Measurements from ENCODE around the gene EPC2. TPM values are rescaled to one million over a fixed set of nuclear protein-coding genes. Genes with fewer than 3 reads are reported as not detected.
A peak's percentile ranks its signal among the peaks of the same experiment; 100 is the strongest.

EPC2 gene
- total RNA-seq, 1 donor from 2014 or later: 20.9 TPM

DNA sequence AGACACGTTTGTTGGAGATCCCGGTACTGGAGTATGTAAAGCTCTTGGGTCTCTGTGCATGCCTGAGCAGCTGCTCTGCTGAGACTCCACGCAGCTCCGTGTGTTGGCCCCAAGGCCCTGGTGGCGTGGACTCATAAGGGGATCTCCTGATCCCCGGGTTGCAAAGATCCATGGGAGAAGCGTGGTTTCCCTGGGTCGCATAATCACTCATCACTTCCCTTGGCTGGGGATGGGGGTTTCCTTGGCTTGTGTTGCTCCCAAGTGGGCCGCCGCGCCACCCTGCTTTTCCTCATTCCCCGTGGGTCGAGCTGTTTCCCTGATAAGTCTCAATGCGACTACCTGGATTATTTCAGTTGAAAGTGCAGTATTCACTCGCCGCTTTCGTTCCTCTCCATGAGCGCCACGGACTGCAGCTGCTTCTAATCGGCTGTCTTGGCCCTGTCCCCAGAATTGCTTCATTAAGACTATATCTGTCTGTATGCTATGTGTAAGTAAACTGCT, 76.0 kb downstream of the EPC2 start:
- Histone ChIP-seq H3K27ac (ENCODE audit: low read depth, low read length) (peak overlapping the region; percentile 18), H3K4me1 (ENCODE audit: control insufficient read depth in 3 of 3, insufficient read depth in 3 of 3, low read length in 3 of 3) (peaks cover 18 to 20% (median 19%) of the 10 kb centered on the region in 3 donors), H3K9me3 (ENCODE audit: control insufficient read depth in 3 of 3, low read length in 3 of 3) (no peaks in the 10 kb centered on the region), H3K36me3 (ENCODE audit: control insufficient read depth in 3 of 3, insufficient read depth in 3 of 3, low read length in 3 of 3) (no peaks in the 10 kb centered on the region), H3K27me3 (ENCODE audit: control insufficient read depth in 3 of 3, insufficient read depth in 3 of 3, low read length in 3 of 3) (no peaks in the 10 kb centered on the region), H3K9ac (ENCODE audit: low read depth in 1 of 3, low read length in 3 of 3) (peak overlapping the region; percentile 41 to 62 (median 60)), H3K4me3 (ENCODE audit: low read length in 3 of 3) (peak overlapping the region; percentile 34 to 61 (median 39))

DNA sequence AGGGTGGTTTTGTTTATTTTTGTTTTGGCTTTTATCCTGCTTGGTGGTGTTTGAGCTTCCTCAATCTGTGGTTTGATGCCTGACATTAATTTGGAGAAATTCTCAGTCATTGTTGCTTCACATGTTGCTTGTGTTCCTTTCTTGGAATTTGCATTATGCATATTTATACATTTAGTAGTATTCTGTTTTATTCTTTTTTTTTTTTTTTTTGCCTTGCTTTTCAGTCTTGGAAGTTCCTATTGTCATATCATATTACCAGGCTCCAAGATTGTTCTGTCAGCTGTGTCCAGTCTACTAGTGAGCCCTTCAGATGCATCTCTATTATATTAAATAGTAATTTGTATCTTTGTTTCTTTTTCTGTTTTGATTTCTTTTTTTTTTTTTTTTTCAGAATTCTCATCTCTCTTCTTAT, 77.0 kb downstream of the EPC2 start:
- no peaks in the 10 kb centered on the region for H3K27me3 ChIP-seq (ENCODE audit: control insufficient read depth in 3 of 3, insufficient read depth in 3 of 3, low read length in 3 of 3)
- H3K4me1 ChIP-seq (ENCODE audit: control insufficient read depth in 3 of 3, insufficient read depth in 3 of 3, low read length in 3 of 3): peaks cover 18 to 20% (median 19%) of the 10 kb centered on the region in 3 donors
- H3K4me3 ChIP-seq (ENCODE audit: low read length in 3 of 3): no peak overlapping the region
- no peaks in the 10 kb centered on the region for H3K36me3 ChIP-seq (ENCODE audit: control insufficient read depth in 3 of 3, insufficient read depth in 3 of 3, low read length in 3 of 3)
- H3K27ac ChIP-seq (ENCODE audit: low read depth, low read length): no peak overlapping the region
- H3K9ac ChIP-seq (ENCODE audit: low read depth in 1 of 3, low read length in 3 of 3): peak overlapping the region in 1 of 3 donors; percentile 12
- H3K9me3 ChIP-seq (ENCODE audit: control insufficient read depth in 3 of 3, low read length in 3 of 3): no peaks in the 10 kb centered on the region

DNA sequence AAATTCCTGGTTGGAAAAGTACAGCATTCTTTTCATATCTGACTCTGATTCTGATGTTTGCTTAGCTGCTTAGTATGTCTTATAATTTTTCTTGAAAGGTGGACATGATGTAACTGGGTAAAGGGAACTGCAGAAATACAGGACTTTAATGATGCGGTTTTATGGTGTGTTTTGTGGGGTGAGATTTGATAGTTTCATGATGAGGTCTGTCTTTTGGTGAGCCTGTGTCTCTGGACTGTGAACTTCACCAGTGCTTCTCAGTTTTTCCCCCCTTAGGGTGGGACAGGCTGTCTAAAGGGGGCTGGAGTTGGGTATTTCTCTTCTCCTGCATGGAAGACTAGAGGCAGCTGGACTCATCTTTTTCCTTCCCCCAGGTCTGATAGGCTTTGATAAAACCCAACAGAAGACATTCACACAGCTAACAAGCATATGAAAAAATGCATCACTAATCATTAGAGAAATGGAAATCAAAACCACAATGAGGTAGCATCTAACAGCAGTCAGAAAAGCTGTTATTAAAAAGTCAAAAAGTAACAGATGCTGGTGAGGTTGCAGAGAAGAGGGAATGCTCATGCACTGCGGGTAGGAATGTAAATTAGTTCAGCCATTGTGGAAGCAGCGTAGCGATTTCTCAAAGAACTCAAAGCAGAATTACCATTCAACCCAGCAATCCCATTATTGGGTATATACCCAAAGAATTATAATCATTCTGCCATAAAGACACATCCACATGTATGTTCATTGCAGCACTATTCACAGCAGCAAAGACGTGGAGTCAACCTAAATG, 77.6 kb downstream of the EPC2 start:
- H3K4me1 ChIP-seq (ENCODE audit: control insufficient read depth in 3 of 3, insufficient read depth in 3 of 3, low read length in 3 of 3): peaks cover 18 to 20% (median 19%) of the 10 kb centered on the region in 3 donors
- no peaks in the 10 kb centered on the region for H3K9me3 ChIP-seq (ENCODE audit: control insufficient read depth in 3 of 3, low read length in 3 of 3)
- H3K4me3 ChIP-seq (ENCODE audit: low read length in 3 of 3): no peak overlapping the region
- no peak overlapping the region for H3K27ac ChIP-seq (ENCODE audit: low read depth, low read length)
- no peaks in the 10 kb centered on the region for H3K27me3 ChIP-seq (ENCODE audit: control insufficient read depth in 3 of 3, insufficient read depth in 3 of 3, low read length in 3 of 3)
- no peaks in the 10 kb centered on the region for H3K36me3 ChIP-seq (ENCODE audit: control insufficient read depth in 3 of 3, insufficient read depth in 3 of 3, low read length in 3 of 3)
- no peak overlapping the region for H3K9ac ChIP-seq (ENCODE audit: low read depth in 1 of 3, low read length in 3 of 3)

DNA sequence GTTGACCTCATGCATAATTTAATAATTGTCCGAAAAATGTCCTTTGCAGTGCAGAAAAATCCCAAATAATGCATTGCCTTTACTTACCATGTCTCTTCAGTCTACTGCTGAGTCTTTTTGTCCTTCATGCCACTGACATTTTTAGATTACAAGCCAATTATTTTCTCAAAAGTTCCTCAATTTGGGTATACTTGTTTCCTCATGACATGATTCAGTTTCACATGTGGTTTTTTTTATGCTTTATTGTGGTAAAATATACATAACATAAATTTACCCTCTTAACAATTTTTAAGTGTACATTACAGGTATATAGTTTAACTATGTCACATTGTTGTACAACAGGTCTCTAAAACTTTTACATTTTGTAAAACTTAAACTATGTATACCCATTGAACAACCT, 81.0 kb downstream of the EPC2 start:
- Histone ChIP-seq H3K4me1 (ENCODE audit: control insufficient read depth in 3 of 3, insufficient read depth in 3 of 3, low read length in 3 of 3) (peaks cover 7% of the 10 kb centered on the region in 3 donors), H3K9me3 (ENCODE audit: control insufficient read depth in 3 of 3, low read length in 3 of 3) (no peaks in the 10 kb centered on the region), H3K9ac (ENCODE audit: low read depth in 1 of 3, low read length in 3 of 3) (no peak overlapping the region), H3K4me3 (ENCODE audit: low read length in 3 of 3) (no peak overlapping the region), H3K36me3 (ENCODE audit: control insufficient read depth in 3 of 3, insufficient read depth in 3 of 3, low read length in 3 of 3) (no peaks in the 10 kb centered on the region), H3K27me3 (ENCODE audit: control insufficient read depth in 3 of 3, insufficient read depth in 3 of 3, low read length in 3 of 3) (no peaks in the 10 kb centered on the region), H3K27ac (ENCODE audit: low read depth, low read length) (no peak overlapping the region)

DNA sequence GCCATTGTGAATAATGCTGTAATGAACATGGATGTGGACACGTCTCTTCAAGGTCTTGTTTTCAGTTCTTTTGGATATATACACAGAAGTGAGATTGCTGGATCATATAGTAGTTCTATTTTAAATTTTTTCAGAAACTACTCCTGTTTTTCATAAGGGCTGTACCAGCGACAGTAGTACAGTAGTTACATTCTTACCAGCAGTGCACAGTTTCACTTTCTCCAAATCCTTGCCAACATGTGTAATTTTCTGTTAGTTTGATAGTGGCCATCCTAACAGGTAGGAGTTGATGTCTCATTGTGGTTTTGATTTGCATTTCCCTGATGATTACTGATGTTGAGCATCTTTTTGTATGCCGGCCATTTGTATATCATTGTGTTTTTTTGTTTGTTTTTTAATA, 81.7 kb downstream of the EPC2 start:
- H3K4me1 ChIP-seq (ENCODE audit: control insufficient read depth in 3 of 3, insufficient read depth in 3 of 3, low read length in 3 of 3): peaks cover 2 to 6% (median 4%) of the 10 kb centered on the region in 3 donors
- no peaks in the 10 kb centered on the region for H3K9me3 ChIP-seq (ENCODE audit: control insufficient read depth in 3 of 3, low read length in 3 of 3)
- H3K9ac ChIP-seq (ENCODE audit: low read depth in 1 of 3, low read length in 3 of 3): no peak overlapping the region
- no peak overlapping the region for H3K4me3 ChIP-seq (ENCODE audit: low read length in 3 of 3)
- H3K27me3 ChIP-seq (ENCODE audit: control insufficient read depth in 3 of 3, insufficient read depth in 3 of 3, low read length in 3 of 3): no peaks in the 10 kb centered on the region
- H3K36me3 ChIP-seq (ENCODE audit: control insufficient read depth in 3 of 3, insufficient read depth in 3 of 3, low read length in 3 of 3): no peaks in the 10 kb centered on the region
- no peak overlapping the region for H3K27ac ChIP-seq (ENCODE audit: low read depth, low read length)

DNA sequence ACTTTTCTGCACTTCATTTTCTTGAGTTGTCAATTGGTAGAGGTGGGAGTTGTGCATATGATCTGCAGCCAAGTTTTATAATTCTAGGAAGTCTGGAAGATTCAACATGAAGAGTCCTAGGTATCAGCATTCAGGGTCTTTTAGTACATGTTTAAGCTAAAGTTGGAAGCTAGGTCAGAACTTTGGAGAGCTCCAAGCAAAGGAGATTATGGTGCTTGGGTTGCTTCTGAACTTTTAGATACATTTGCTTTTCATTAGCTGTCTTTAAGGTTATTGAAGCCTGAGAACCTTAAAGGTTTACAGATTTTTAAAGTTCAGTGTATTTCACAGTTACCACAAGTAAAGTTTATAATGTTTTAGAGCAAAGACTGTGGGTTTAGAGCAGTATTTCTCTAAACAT, 85.5 kb downstream of the EPC2 start:
- Histone ChIP-seq H3K4me3 (ENCODE audit: low read length in 3 of 3) (no peak overlapping the region), H3K9ac (ENCODE audit: low read depth in 1 of 3, low read length in 3 of 3) (no peak overlapping the region), H3K36me3 (ENCODE audit: control insufficient read depth in 3 of 3, insufficient read depth in 3 of 3, low read length in 3 of 3) (no peaks in the 10 kb centered on the region), H3K27me3 (ENCODE audit: control insufficient read depth in 3 of 3, insufficient read depth in 3 of 3, low read length in 3 of 3) (no peaks in the 10 kb centered on the region), H3K27ac (ENCODE audit: low read depth, low read length) (no peak overlapping the region), H3K9me3 (ENCODE audit: control insufficient read depth in 3 of 3, low read length in 3 of 3) (no peaks in the 10 kb centered on the region), H3K4me1 (ENCODE audit: control insufficient read depth in 3 of 3, insufficient read depth in 3 of 3, low read length in 3 of 3) (no peaks in the 10 kb centered on the region)

DNA sequence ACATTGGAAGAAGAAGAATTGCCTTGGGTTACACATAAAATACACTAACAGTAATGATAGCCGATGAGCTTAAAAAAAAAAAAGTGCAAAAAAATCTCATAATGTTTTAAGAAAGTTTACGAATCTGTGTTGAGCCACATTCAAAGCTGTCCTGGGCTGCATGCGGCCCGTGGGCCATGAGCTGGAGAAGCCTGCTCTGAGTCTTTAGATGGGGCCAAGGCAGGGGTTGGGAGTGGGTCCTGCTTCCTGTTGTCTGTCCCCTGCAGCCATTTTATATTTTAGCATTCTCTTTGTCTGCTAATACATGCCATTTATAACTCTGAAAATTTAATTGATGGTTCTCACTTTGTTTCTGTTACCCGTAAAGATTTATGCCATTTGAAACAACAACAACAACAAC, 93.2 kb downstream of the EPC2 start:
- no peak overlapping the region for H3K27ac ChIP-seq (ENCODE audit: low read depth, low read length)
- H3K4me1 ChIP-seq (ENCODE audit: control insufficient read depth in 3 of 3, insufficient read depth in 3 of 3, low read length in 3 of 3): no peaks in the 10 kb centered on the region
- H3K27me3 ChIP-seq (ENCODE audit: control insufficient read depth in 3 of 3, insufficient read depth in 3 of 3, low read length in 3 of 3): no peaks in the 10 kb centered on the region
- no peak overlapping the region for H3K9ac ChIP-seq (ENCODE audit: low read depth in 1 of 3, low read length in 3 of 3)
- H3K9me3 ChIP-seq (ENCODE audit: control insufficient read depth in 3 of 3, low read length in 3 of 3): no peaks in the 10 kb centered on the region
- no peaks in the 10 kb centered on the region for H3K36me3 ChIP-seq (ENCODE audit: control insufficient read depth in 3 of 3, insufficient read depth in 3 of 3, low read length in 3 of 3)
- H3K4me3 ChIP-seq (ENCODE audit: low read length in 3 of 3): no peak overlapping the region

DNA sequence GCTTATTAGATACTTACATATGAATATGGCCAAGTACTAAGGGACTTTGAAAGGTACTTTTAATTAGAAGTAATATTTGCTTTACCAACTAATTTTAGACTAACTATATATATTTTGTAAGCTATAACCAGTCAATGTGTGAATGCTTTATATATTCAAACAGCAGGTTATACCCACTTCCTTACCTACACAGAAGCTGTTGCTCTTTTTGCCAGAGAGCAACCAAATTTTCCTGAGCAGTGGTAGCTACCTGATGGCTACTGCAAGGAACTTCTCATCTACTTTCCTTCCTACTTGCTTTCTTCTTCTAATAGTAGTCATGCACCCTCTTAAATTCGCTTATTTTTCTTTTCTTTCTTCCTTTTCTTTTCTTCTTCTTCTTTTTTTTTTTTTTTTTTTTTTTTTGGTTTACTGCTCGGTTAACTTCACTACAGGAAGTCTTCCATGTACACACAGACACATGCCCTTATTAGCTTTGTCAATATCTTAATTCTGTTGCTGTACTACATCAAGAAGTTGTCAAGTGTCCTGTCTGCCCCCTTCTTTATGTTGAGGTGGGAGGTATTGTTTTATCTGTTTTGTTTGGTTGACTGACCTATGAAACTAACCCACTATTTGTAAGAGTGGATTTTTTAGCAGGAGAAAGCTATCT, 95.0 kb downstream of the EPC2 start:
- no peak overlapping the region for H3K27ac ChIP-seq (ENCODE audit: low read depth, low read length)
- no peaks in the 10 kb centered on the region for H3K36me3 ChIP-seq (ENCODE audit: control insufficient read depth in 3 of 3, insufficient read depth in 3 of 3, low read length in 3 of 3)
- H3K4me1 ChIP-seq (ENCODE audit: control insufficient read depth in 3 of 3, insufficient read depth in 3 of 3, low read length in 3 of 3): no peaks in the 10 kb centered on the region
- H3K9ac ChIP-seq (ENCODE audit: low read depth in 1 of 3, low read length in 3 of 3): no peak overlapping the region
- H3K9me3 ChIP-seq (ENCODE audit: control insufficient read depth in 3 of 3, low read length in 3 of 3): no peaks in the 10 kb centered on the region
- H3K27me3 ChIP-seq (ENCODE audit: control insufficient read depth in 3 of 3, insufficient read depth in 3 of 3, low read length in 3 of 3): no peaks in the 10 kb centered on the region
- H3K4me3 ChIP-seq (ENCODE audit: low read length in 3 of 3): no peak overlapping the region

DNA sequence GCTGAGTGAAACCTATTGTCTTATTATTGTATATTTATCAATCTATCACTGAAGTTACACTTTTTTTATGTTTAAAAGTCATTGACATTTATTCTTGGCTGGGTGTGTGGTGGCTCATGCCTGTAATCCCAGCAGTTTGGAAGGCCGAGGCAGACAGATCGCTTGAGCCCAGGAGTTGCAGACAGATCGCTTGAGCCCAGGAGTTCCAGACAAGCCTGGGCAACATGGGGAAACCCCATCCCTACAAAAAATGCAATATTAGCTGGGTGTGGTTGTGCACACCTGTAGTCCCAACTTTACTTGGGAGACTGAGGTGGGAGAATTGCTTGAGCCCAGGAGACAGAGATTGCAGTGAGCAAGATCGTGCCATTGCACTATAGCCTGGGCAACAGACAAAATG, 97.8 kb downstream of the EPC2 start:
- H3K4me1 ChIP-seq (ENCODE audit: control insufficient read depth in 3 of 3, insufficient read depth in 3 of 3, low read length in 3 of 3): no peaks in the 10 kb centered on the region
- H3K4me3 ChIP-seq (ENCODE audit: low read length in 3 of 3): no peak overlapping the region
- no peaks in the 10 kb centered on the region for H3K36me3 ChIP-seq (ENCODE audit: control insufficient read depth in 3 of 3, insufficient read depth in 3 of 3, low read length in 3 of 3)
- H3K9ac ChIP-seq (ENCODE audit: low read depth in 1 of 3, low read length in 3 of 3): no peak overlapping the region
- H3K27me3 ChIP-seq (ENCODE audit: control insufficient read depth in 3 of 3, insufficient read depth in 3 of 3, low read length in 3 of 3): no peaks in the 10 kb centered on the region
- H3K27ac ChIP-seq (ENCODE audit: low read depth, low read length): no peak overlapping the region
- H3K9me3 ChIP-seq (ENCODE audit: control insufficient read depth in 3 of 3, low read length in 3 of 3): no peaks in the 10 kb centered on the region

DNA sequence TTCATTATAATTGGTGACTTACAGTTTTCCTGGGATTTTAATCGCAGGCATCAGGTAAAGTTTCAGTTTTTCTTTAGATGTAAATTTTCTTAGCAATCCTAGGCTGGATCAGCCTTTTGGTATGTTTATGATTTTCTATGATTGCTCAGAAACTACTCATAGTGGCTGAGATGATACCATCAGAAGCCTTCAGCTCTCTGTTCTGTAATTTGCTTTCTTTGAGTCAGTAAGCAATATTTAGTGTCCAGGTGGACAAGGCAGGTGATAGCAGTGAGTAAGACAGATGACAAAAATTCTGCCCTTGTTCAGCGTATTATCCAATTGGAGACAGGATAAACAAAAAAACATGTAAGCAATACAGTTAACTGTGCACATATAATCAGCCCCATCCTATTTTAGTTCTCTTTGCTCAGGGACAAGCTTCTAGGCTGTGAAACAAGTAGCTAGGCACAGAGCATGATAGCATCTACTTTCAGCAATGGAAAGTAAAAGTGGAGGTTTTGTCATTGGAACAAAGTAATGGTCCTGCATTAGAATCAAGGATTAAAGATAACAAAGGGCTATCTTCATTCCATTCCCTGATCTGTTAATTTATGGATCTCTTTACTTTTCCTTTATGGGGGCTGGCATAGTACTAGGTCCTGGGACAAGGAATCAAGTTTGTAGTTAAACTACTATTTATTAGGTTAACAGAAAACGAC, 100.8 kb downstream of the EPC2 start:
- H3K36me3 ChIP-seq (ENCODE audit: control insufficient read depth in 3 of 3, insufficient read depth in 3 of 3, low read length in 3 of 3): no peaks in the 10 kb centered on the region
- H3K4me1 ChIP-seq (ENCODE audit: control insufficient read depth in 3 of 3, insufficient read depth in 3 of 3, low read length in 3 of 3): no peaks in the 10 kb centered on the region
- no peak overlapping the region for H3K4me3 ChIP-seq (ENCODE audit: low read length in 3 of 3)
- no peak overlapping the region for H3K27ac ChIP-seq (ENCODE audit: low read depth, low read length)
- H3K27me3 ChIP-seq (ENCODE audit: control insufficient read depth in 3 of 3, insufficient read depth in 3 of 3, low read length in 3 of 3): no peaks in the 10 kb centered on the region
- H3K9me3 ChIP-seq (ENCODE audit: control insufficient read depth in 3 of 3, low read length in 3 of 3): no peaks in the 10 kb centered on the region
- no peak overlapping the region for H3K9ac ChIP-seq (ENCODE audit: low read depth in 1 of 3, low read length in 3 of 3)
